Neural crest cell (in vitro differentiated cells): Measurements from ENCODE around the gene CDC42. TPM values are rescaled to one million over a fixed set of nuclear protein-coding genes. Genes with fewer than 3 reads are reported as not detected.
A peak's percentile ranks its signal among the peaks of the same experiment; 100 is the strongest.

Source experiments
- DNase-seq: peaks from one replicate; pipeline ENCODE4 v3.0.0; 2021; ENCODE audit warnings: low read depth, mixed read lengths, low spot score
- H3K27ac Mint-ChIP-seq: one replicate; pipeline ENCODE4 v1.8.0; 2021; ENCODE audit warnings: mild to moderate bottlenecking, mixed read lengths; ENCODE audit not compliant: unreplicated experiment
- H3K27me3 Mint-ChIP-seq: 2 replicates; pipeline ENCODE4 v1.8.0; 2021; ENCODE audit warnings: low read depth, mild to moderate bottlenecking, mixed read lengths
- H3K36me3 Mint-ChIP-seq: 2 replicates; pipeline ENCODE4 v1.8.0; 2021; ENCODE audit warnings: low read depth, mild to moderate bottlenecking, mixed read lengths
- H3K4me1 Mint-ChIP-seq: 2 replicates; pipeline ENCODE4 v1.8.0; 2021; ENCODE audit warnings: mixed read lengths
- H3K4me3 Mint-ChIP-seq: one replicate; pipeline ENCODE4 v1.8.0; 2021; ENCODE audit warnings: mild to moderate bottlenecking, mixed read lengths
- H3K9me3 Mint-ChIP-seq: 2 replicates; pipeline ENCODE4 v1.8.0; 2021; ENCODE audit warnings: mixed read lengths
- CTCF ChIP-seq: fragments of 200-600 bp; sonication (generic); conservative IDR thresholded peaks from 2 replicates; pipeline ENCODE4 v1.5.0; 2021; ENCODE audit warnings: antibody characterized with exemption, mild to moderate bottlenecking
- total RNA-seq: library from RNA; stranded (reverse); gene quantifications from 2 replicates; pipeline ENCODE4 v1.2.1, GENCODE V29; 2021

Gene CDC42
- total RNA-seq, 1 donor from 2014 or later = 198 TPM

- peaks cover 8% of the 10 kb centered on the region for H3K36me3 Mint-ChIP-seq
- no peaks in the 10 kb centered on the region for H3K9me3 Mint-ChIP-seq
- no peak overlapping the region for H3K27ac Mint-ChIP-seq
- H3K4me3 Mint-ChIP-seq = no peak overlapping the region
- no peak for DNase-seq
- no peaks in the 10 kb centered on the region for H3K27me3 Mint-ChIP-seq
- TF ChIP-seq CTCF = no peak
- H3K4me1 Mint-ChIP-seq = peaks cover 37% of the 10 kb centered on the region
These were observed 25.2 kb downstream of the CDC42 start for GRCh38 chr1:22077728-22078127.

DNA sequence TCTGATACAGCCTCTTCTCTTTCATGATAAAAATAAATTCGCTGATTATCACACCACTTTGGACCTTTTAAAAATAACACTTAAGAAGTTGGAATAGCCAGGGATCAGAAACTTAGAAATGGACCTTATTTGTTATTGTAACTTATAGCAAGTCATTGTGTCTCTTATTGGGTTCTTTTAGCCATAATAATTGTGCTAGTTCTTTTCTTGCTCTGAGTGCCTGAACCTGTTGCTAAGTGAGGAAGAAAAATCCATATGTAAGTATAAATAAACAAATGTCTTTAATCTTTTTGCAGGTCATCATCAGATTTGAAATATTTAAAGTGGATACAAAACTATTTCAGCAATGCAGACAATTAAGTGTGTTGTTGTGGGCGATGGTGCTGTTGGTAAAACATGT lies 25.6 kb downstream of the CDC42 start:
- no peak overlapping the region for H3K4me3 Mint-ChIP-seq
- H3K9me3 Mint-ChIP-seq = no peaks in the 10 kb centered on the region
- H3K4me1 Mint-ChIP-seq = peaks cover 37% of the 10 kb centered on the region
- peaks cover 8% of the 10 kb centered on the region for H3K36me3 Mint-ChIP-seq
- H3K27me3 Mint-ChIP-seq = no peaks in the 10 kb centered on the region
- no peak overlapping the region for H3K27ac Mint-ChIP-seq
- TF ChIP-seq CTCF = no peak
- DNase-seq = no peak

DNA sequence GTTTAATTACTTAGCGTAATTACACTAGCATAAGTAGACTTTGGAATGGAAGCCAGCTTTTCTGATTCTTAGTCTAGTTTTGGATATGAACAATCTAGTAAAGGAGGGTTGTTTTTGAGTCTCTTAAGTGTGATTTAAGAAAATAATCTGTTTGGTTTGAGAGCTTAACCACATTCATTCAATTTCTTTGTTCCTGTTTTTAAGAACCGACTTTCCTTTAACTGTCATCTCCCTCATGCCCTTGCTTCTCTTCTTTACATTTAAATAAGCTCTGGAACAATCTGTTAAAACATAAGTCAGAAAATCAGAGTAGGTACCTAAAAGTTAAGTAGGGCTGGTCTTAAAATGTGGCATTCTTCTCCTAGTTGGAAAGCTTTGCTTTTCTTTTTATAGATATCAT lies 27.7 kb downstream of the CDC42 start:
- H3K4me3 Mint-ChIP-seq = no peak overlapping the region
- no peak overlapping the region for H3K27ac Mint-ChIP-seq
- no peak for TF ChIP-seq CTCF
- no peak for DNase-seq
- H3K9me3 Mint-ChIP-seq = no peaks in the 10 kb centered on the region
- no peaks in the 10 kb centered on the region for H3K27me3 Mint-ChIP-seq
- peaks cover 25% of the 10 kb centered on the region for H3K4me1 Mint-ChIP-seq
- H3K36me3 Mint-ChIP-seq = peaks cover 15% of the 10 kb centered on the region

DNA sequence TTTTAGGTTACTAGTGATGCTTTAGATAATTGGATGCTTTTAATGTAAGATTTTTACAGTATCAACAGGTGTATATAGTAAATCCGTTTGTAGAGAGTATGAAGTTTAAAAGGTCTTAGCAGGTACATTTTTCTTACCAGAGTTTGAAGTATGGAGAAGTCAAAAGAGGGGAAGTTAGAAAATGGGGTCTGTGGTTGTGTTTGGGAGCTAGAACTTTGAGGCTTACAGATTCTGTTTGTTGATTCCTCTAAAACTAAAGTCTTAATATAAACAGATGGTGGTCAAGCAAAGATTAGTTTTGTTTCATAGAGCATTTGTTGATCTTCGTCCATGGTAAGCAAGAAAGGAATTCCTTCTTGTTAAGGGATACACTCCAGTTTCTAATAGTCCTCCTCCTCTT lies 35.8 kb downstream of the CDC42 start:
- DNase-seq = no peak
- no peaks in the 10 kb centered on the region for H3K27me3 Mint-ChIP-seq
- H3K36me3 Mint-ChIP-seq = peaks cover 11% of the 10 kb centered on the region
- H3K9me3 Mint-ChIP-seq = no peaks in the 10 kb centered on the region
- H3K27ac Mint-ChIP-seq = no peak overlapping the region
- TF ChIP-seq CTCF = no peak
- no peak overlapping the region for H3K4me3 Mint-ChIP-seq
- H3K4me1 Mint-ChIP-seq = peaks cover 33% of the 10 kb centered on the region

- DNase-seq = no peak
- no peak overlapping the region for H3K27ac Mint-ChIP-seq
- TF ChIP-seq CTCF = no peak
- no peak overlapping the region for H3K4me3 Mint-ChIP-seq
- H3K4me1 Mint-ChIP-seq = peaks cover 33% of the 10 kb centered on the region
- H3K9me3 Mint-ChIP-seq = no peaks in the 10 kb centered on the region
- no peaks in the 10 kb centered on the region for H3K27me3 Mint-ChIP-seq
- H3K36me3 Mint-ChIP-seq = peaks cover 14% of the 10 kb centered on the region
These were observed 36.6 kb downstream of the CDC42 start for GRCh38 chr1:22089134-22089571.

GRCh38 chr1:22089787-22090186 lies 37.3 kb downstream of the CDC42 start:
- H3K27ac Mint-ChIP-seq = peak overlapping the region; percentile 41
- no peak for DNase-seq
- H3K4me3 Mint-ChIP-seq = no peak overlapping the region
- no peaks in the 10 kb centered on the region for H3K27me3 Mint-ChIP-seq
- peaks cover 33% of the 10 kb centered on the region for H3K4me1 Mint-ChIP-seq
- H3K36me3 Mint-ChIP-seq = peaks cover 13% of the 10 kb centered on the region
- no peak for TF ChIP-seq CTCF
- H3K9me3 Mint-ChIP-seq = no peaks in the 10 kb centered on the region
